HG02970 (cell line): ENCODE data around the gene EPHA8.

Experiments
- ATAC-seq: cut with Tn5 transposase; IDR thresholded peaks from one replicate; pipeline ENCODE4 v1.9.1; 2021; ENCODE audit warnings: mild to moderate bottlenecking, moderate library complexity, moderate number of reproducible peaks; ENCODE audit not compliant: unreplicated experiment, low FRiP score

The EPHA8 gene

DNA sequence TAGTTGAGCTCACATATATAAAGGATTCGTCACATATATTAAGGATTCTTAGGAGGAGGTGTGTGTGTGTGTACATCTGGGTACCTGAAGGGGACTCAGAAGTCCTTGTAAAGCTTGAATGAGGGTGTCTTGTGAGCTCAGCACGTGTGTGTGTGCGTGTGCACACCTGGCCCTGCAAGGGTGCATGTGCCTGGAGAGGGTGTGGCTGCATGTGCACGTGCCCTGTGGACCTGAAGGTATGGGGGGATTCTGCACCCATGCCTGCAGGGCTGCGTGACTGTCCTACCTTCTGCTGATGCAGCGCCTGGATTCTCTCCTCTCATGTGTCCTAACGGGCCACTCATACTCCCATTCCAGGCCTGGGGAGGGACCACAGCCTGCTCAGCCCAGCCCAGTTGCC is 24.0 kb downstream of the EPHA8 start:
- no peak for ATAC-seq

DNA sequence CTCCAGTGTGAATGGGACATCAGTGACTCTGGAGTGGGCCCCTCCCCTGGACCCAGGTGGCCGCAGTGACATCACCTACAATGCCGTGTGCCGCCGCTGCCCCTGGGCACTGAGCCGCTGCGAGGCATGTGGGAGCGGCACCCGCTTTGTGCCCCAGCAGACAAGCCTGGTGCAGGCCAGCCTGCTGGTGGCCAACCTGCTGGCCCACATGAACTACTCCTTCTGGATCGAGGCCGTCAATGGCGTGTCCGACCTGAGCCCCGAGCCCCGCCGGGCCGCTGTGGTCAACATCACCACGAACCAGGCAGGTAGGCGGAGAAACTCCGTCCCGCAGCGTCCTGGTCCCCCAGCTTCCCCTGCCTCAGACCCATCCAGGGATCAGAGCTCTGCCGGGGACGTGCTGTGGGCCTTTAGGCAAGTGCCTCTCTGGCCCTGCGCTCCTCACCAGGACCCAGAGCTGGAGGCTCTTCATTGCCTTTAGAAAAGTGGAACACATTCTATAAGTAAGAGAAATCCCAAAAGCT is 25.7 kb downstream of the EPHA8 start:
- ATAC-seq, result no peak

DNA sequence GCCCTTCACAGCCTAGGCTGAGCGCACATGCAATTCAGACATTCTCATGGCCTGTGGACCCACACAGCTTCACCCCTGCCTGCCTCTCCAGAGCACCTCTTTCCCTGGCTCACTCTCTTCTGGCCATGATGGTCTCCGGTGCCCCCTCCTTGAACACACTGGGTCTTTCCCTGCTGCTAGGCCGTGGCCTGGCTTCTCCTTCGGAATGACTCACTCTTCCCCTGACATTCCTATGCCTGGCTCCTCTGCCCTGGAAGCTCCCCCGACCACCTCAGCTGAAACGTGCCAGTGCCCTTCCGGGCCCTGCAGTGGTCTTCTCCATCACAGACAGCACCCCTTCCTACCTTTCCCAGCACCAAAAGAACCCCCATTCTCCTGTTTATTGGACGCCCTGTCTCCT is 28.3 kb downstream of the EPHA8 start:
- ATAC-seq, result no peak

DNA sequence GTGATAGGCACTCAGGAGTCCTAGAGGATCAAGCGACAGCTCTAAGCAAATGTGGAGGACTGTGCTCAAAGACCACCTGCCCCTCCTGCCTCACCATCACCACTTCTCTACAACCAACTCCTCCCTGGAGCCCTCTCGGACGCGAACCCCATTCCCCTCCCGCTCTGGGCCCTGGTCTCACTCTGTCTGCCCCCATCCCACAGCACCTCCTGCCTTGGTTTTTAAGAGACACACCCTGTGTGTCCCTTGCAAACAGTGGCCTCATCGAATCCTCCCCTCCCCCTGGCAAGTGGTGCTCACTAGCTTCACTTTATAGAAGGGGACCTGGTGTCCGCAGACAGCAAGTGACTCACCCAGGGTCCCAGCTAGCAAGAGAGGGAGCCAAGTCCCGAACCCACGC is 28.8 kb downstream of the EPHA8 start:
- no peak for ATAC-seq

DNA sequence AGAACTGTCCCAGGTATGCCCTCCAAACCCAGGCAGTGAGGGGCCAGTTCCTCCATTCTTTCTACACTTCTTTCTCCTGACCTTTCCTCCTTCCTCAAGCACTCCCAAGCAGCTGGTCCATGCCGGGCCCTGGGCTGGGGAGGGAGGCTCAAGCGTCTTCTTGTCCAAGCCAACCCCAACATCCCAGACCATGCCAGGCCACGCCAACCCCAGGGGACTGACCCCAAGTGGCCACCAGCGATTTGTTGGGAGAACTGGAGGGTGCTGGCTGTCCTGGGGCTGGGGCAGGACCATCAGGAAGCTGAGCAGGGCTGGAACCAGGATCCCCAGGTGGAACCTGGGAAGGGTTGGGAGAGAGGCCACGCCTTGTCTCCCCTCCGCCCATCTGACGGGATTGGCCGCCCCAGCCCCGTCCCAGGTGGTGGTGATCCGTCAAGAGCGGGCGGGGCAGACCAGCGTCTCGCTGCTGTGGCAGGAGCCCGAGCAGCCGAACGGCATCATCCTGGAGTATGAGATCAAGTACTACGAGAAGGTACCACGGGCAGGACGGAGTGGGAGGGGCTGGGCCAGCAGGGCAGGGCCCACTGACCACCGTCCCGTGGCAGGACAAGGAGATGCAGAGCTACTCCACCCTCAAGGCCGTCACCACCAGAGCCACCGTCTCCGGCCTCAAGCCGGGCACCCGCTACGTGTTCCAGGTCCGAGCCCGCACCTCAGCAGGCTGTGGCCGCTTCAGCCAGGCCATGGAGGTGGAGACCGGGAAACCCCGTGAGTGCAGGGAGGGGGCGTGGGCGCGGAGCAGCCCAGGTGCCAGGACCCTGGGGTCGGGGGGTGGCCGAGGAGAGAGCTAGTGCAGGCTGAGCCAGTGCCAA is 29.9 kb downstream of the EPHA8 start:
- no peak for ATAC-seq

DNA sequence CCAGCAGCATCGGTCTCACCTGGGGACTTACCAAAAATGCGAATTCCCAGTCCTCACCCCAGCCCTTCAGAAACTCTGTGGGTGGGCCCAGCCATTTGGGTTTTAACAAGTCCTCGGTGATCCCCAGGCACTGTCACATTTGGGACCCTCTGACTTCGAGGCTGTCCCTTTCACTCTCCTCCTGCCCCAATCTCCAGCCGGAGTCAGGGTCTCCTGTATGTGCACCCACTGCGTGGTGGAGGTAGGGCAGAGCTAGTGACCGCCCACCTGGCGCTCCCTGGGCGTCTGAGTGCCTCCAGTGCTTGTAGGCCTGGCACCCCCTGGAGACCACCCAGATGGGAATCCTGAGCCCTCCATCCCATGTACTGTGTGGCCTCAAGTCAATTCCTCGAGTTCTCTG is 31.1 kb downstream of the EPHA8 start:
- no peak for ATAC-seq

DNA sequence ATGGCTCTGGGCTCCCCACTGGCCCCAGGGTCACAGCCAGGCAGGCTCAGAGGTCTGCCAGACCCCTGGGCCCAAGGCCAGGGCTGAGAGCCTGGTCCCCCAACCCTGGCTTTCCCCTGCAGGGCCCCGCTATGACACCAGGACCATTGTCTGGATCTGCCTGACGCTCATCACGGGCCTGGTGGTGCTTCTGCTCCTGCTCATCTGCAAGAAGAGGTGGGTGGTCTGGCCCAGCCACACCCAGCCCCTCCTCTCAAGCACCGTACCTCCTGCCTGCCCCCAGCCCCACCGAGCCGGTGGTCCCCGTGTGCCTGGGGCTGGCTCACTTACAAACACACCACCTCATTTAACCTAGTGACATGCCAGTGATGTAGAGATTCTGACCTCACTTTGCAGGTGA is 31.8 kb downstream of the EPHA8 start:
- ATAC-seq, result no peak

DNA sequence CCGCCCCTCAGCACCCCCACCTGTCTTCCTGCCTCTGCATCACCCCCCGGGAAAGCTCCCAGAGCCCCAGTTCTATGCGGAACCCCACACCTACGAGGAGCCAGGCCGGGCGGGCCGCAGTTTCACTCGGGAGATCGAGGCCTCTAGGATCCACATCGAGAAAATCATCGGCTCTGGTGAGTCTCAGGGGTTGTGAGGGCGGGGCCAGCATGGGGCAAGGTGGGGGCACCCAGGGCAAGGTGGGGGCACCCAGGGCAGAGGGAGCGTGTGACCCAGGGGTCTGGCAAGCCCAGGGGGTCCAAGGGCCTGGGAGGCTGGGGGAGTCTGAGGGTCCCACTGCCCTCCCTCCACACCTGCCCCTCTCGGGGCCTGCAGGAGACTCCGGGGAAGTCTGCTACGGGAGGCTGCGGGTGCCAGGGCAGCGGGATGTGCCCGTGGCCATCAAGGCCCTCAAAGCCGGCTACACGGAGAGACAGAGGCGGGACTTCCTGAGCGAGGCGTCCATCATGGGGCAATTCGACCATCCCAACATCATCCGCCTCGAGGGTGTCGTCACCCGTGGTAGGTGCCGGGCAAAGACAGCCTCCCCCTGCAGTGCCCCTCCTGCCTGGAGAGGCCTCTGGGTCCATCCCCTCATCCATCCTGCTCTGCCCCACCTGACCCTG is 34.1 kb downstream of the EPHA8 start:
- no peak for ATAC-seq

DNA sequence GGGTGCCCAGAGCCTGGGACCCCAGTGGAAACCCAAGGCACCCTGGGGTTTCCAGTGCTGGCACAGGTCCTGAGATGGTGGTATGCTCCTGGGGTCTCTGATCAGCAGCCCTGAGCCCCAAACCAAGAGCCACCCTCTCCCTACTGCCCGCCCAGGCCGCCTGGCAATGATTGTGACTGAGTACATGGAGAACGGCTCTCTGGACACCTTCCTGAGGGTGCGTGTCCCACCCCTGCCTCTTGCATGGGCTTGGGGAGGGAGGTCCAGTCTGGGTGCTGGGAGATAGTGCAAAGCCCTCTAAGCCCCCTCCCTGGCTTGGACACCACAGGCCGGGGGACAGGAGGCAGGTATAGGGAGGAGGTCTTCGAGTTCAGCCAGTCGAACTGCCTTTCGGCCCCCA is 34.7 kb downstream of the EPHA8 start:
- no peak for ATAC-seq

DNA sequence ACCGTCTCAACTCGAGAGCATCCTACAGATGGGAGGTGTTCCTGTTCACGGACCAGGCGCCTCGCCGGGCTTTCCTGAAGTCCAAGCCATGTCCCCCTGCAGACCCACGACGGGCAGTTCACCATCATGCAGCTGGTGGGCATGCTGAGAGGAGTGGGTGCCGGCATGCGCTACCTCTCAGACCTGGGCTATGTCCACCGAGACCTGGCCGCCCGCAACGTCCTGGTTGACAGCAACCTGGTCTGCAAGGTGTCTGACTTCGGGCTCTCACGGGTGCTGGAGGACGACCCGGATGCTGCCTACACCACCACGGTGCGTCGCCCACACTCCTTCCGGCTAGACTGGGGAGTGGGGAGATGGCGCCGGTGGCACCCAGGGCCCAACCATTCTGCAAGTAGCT is 35.4 kb downstream of the EPHA8 start:
- no peak for ATAC-seq

DNA sequence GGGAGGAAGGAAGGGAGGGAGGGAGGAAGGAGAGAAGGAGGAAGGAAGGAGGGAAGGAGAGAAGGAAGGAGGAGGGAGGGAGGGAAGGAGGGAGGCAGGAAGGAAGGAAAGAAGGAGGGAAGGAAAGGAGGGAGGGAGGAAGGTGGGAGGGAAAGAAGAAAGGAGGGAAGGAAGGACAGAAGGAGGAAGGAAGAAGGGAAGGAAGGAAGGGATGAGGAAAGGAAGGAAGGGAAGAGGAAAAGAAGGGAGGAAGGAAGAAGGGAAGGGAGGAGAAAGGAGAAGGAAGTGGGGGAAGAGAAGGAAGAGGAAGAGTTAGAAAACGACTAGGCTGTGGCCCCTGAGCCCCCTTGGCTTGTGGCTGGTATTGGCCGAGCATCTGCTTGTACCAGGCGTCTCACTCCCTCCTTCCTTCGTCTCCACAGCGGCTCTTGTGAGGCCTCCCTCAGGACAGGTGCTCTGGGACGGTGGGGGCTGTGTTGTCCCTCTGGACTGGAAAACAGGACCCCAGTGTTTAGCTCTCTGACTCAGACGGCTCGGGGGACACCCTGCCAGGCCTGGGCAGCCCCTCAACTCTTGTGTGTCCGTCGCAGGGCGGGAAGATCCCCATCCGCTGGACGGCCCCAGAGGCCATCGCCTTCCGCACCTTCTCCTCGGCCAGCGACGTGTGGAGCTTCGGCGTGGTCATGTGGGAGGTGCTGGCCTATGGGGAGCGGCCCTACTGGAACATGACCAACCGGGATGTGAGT is 37.0 kb downstream of the EPHA8 start:
- ATAC-seq, result no peak

DNA sequence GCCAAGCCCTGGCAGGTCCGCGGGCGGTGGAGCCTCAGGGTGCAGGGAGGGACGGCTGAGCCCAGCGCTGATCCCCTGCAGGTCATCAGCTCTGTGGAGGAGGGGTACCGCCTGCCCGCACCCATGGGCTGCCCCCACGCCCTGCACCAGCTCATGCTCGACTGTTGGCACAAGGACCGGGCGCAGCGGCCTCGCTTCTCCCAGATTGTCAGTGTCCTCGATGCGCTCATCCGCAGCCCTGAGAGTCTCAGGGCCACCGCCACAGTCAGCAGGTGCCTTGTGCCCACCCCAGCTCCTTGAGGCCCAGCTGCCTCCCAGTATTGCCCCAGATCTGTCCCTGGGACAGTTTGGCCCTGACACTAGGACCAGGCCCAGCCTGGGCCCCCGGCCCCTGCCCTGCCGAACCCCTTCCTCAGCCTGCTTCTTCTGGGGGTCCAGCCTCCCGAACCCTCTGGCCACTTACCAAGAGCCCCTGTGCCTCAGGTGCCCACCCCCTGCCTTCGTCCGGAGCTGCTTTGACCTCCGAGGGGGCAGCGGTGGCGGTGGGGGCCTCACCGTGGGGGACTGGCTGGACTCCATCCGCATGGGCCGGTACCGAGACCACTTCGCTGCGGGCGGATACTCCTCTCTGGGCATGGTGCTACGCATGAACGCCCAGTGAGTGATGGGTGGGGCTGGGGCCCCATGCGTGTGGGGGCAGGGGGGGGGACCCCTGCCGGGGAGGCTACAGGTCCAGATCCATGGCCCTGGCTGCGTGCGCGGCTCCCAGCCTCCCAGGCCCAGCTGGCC is 37.7 kb downstream of the EPHA8 start:
- ATAC-seq, result no peak

DNA sequence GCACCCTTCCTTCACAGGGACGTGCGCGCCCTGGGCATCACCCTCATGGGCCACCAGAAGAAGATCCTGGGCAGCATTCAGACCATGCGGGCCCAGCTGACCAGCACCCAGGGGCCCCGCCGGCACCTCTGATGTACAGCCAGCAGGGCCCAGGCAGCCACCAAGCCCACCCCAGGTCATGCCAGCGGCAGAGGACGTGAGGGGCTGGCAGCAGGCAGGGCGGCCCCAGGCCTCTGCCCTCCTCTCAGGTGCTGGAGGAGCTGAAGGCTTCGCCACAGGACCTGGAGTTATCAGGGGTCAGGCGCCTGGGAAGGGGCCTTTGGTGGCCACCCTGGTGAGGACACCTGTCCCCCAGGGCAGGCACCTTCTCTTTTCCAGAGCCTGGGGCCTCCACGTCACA is 38.3 kb downstream of the EPHA8 start:
- ATAC-seq, result no peak

DNA sequence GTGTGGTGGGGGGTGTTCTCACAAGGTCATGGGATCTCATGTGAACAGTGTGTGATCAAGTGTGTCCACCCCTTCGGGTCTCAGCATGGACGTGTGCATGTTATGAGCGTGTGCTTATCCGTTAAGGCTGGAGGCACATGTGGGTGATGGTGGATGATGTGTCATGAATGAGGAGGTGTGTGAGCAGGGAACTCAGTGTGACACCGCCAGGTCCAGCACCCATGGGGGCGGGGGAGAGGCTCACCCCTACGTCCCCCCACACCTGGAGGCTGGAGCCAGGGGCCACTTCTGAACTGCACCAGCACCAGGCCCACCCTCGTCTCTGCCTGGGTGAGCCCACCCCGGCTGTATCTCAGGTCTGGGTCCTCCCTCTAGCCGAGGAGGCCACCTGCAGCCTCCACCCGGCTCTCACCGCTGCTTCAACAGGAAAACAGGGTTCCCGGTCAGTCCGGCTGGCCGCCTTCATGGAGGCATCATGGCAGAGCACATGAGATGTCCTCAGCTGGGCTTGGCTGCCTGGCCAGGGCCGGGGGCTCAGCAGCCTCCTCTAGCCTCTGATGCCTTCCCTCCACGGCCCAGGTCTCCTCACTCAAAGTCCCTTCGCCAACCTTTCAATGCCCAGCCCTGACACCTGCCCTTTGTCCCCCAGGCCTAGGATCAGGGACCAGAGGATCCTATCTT is 38.9 kb downstream of the EPHA8 start:
- no peak for ATAC-seq

DNA sequence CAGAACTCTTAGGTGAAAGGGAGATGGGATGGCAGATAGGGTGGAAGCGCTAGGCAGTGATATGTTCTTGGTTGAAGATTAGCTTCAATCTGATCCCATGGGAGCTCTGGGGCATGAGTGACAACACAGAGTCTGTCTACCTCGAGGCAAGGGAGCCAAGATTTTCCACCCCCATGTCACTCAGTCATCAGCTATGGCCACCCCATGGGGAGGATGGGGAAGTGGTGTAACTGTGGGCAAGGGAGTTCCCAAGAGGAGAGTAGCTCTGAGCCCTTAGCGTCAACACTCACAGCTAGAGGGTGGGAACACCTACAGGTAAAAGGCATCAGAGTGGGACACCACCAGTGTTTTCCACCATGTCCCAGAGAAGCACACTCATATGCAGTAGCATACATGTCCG is 42.9 kb downstream of the EPHA8 start:
- no peak for ATAC-seq

DNA sequence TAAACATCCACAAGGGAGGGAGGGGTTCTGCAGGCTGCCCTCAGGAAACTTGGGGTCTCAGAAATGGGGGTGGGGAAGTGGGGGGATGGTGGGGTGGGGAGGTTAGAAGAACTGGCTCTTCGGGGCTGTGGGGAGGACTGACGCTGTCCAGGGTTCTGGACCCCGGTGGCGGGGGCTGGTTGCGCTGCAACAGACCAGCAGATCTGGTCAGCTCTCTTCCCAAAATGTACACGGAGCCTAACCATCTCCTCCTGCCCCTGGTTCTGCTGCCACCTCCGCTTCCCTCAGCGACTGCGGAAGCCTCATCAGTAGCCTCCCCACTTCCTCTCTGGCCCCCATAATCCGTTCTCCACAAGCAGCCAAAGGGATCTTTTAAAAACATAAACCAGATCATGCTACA is 43.9 kb downstream of the EPHA8 start:
- ATAC-seq, result no peak

DNA sequence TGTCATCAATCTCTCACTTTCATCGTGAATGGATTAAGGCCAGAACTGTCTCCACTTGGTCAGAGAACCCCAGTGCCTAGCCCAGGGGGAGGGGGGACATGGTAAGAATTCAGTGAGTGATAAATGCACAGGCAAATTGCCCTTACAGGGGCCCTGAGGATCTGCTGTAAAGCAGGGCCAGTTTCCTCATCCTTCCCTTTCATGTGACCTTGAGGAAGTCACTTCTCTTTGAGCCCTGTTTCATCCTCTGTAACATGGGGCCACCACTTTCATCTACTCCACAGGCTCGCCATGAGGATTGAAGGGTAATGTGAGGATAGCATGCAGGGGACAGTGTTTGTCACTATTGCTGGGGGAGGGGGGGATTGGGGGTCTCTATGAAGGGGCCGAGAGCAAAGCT is 45.1 kb downstream of the EPHA8 start:
- ATAC-seq, result no peak

DNA sequence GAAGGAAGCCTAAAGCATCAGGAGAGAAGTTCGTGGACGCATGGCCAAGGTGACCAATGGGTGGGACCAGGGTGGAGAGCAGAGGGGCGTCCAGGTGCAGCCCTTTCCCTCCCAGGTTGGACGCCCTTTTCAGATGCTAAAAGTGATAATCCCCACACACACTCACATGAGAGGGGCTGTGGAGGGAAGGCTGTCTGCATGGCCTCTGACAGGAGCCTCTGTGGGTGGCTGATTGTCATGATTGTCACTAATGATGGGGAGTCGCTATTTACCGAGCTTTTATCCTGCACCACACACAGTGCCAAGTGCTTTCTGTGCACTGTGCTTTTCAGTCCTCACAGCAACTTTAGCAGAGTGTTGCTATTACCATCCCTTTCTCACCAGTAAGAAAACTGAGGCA is 46.0 kb downstream of the EPHA8 start:
- no peak for ATAC-seq

DNA sequence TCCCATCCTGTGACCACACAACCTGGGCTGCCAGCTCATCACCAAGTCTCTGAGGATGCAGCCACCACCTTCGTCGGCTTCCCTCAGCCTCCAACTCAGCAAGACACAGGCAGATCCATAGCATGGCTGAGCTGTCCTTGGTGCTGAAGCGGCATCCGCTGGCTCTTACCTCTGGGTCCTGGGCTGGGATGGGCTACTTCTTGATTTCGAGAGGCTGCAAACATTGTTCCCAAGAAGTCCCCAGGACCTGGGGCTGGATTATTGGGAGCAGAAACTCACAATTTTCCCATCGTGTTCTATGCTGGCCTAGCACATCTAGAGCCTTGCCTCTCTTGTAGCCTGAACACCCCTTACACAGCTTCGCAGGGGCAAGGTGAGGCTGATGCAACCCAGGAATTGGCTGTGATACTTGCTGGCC is 48.2 kb downstream of the EPHA8 start:
- ATAC-seq, result no peak
